Measurements from ENCODE around the gene SEMA6A. TPM values are rescaled to one million over a fixed set of nuclear protein-coding genes. Genes with fewer than 3 reads are reported as not detected.

Gene SEMA6A
- total RNA-seq, 2 experiments from 2014 or later, result not detected

DNA sequence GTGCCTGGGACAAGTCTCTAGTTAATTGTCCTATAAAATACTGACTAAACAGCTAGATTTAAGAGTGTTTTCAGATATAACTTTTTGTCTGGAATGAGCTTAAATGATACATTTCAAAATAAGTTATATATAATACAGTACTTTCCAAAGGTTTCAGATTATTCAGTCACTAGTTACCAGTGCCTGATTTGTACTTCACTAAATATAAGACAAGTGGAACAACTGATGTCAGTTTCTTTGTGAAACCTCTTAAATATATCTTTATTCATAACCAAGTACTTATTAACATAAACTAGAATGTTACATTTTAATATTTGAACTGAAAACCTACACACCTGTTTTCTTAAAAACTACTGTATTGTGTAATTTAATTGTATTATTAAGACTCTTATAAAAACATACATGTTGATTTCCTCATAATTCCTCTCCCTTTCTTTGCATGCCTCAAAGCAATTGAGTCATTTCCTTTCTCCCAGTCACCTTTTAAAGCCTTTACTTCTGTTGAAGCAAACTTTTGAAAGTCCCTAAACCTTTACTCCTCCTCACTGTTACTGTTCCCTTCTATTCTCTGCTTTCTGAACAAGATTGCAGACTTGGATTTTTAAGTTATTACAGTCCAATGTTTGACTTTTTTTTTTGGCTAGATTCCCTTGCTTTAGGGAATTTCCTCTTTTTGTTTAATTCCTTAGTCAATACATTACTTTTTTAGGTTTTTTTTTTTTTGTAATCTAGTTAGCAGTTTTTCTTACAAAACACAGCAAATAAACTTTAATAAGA, 8.7 kb upstream of the SEMA6A start:
- intact Hi-C loops (cut with micrococcal nuclease), result no loop called here
- Mint-ChIP-seq H3K9me3 (no peaks in the 10 kb centered on the region), H3K27me3 (peaks cover 36% of the 10 kb centered on the region), H3K4me1 (ENCODE audit: low read depth) (peaks cover 4% of the 10 kb centered on the region), H3K4me3 (no peak overlapping the region), H3K27ac (no peak overlapping the region), H3K36me3 (ENCODE audit: low read depth) (no peaks in the 10 kb centered on the region)
- ATAC-seq, result no peak
- TF ChIP-seq, protein P1, sequence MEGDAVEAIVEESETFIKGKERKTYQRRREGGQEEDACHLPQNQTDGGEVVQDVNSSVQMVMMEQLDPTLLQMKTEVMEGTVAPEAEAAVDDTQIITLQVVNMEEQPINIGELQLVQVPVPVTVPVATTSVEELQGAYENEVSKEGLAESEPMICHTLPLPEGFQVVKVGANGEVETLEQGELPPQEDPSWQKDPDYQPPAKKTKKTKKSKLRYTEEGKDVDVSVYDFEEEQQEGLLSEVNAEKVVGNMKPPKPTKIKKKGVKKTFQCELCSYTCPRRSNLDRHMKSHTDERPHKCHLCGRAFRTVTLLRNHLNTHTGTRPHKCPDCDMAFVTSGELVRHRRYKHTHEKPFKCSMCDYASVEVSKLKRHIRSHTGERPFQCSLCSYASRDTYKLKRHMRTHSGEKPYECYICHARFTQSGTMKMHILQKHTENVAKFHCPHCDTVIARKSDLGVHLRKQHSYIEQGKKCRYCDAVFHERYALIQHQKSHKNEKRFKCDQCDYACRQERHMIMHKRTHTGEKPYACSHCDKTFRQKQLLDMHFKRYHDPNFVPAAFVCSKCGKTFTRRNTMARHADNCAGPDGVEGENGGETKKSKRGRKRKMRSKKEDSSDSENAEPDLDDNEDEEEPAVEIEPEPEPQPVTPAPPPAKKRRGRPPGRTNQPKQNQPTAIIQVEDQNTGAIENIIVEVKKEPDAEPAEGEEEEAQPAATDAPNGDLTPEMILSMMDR (IDR thresholded peaks at IDR 0.05), result no peak
- DNase-seq, result no peak
- ChIA-PET CTCF (no interaction called here), POLR2A (no interaction called here)

DNA sequence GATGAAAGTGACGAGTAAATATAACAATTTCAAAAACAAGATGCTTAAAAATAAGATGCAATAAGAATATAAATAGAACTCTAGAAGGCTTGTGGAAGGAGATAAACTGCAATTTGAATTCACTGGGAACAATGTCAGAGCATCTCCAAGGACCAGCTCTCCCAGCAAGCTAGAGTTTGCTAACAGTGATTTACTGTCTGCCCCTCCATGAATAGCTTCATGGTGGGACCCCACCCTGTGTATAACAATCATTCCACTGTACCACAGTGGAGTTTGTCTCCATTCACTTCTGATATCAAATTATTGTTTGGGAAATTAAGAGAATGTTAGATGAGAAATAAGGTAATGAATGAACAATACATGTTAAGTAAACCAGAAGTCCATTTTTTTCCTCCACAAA, 7.3 kb upstream of the SEMA6A start:
- no peak for ATAC-seq
- DNase-seq, result no peak
- POLR2A ChIA-PET, result no interaction called here
- peaks cover 44% of the 10 kb centered on the region for H3K27me3 Mint-ChIP-seq
- peaks cover 8% of the 10 kb centered on the region for H3K4me1 Mint-ChIP-seq (ENCODE audit: low read depth)
- no peaks in the 10 kb centered on the region for H3K36me3 Mint-ChIP-seq (ENCODE audit: low read depth)
- CTCF ChIA-PET, result no interaction called here
- no peak overlapping the region for H3K4me3 Mint-ChIP-seq
- no peak overlapping the region for H3K27ac Mint-ChIP-seq
- intact Hi-C loops (cut with micrococcal nuclease), result no loop called here
- no peaks in the 10 kb centered on the region for H3K9me3 Mint-ChIP-seq
- TF ChIP-seq, protein P1 (IDR thresholded peaks at IDR 0.05), result no peak

DNA sequence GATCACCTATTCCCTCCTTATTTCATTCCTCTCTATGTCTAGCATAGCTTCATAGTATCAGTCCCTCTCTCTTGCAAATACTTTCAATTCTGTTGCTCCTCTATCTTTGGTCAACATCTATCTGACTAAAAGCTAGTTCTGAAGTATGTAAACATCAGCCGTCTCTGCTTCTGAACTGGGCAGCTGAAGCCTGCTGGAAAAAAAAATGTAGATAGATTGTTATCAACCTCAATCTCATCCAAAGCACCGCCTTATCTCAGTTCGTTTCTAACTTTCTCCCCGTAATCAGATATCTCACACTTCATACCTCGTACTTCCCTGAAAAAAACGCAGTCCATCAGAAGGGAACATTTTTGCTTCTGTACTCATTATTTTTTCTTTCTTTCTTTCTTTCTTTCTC, 4.5 kb upstream of the SEMA6A start:
- ChIA-PET CTCF (interaction anchor here (0.7 kb wide), 1 partner anchor 116 kb away, joined by 3 read pairs; no protein-coding TSS in a partner anchor), POLR2A (no interaction called here)
- peaks cover 55% of the 10 kb centered on the region for H3K27me3 Mint-ChIP-seq
- H3K9me3 Mint-ChIP-seq, result no peaks in the 10 kb centered on the region
- DNase-seq, result no peak
- H3K4me1 Mint-ChIP-seq (ENCODE audit: low read depth), result peaks cover 25% of the 10 kb centered on the region
- no peak for ATAC-seq
- TF ChIP-seq, protein P1 (IDR thresholded peaks at IDR 0.05), result no peak
- intact Hi-C loops (cut with micrococcal nuclease), result loop anchor here (5.0 kb wide), 1 partner anchor 368 kb away; no protein-coding TSS in a partner anchor
- no peak overlapping the region for H3K4me3 Mint-ChIP-seq
- no peak overlapping the region for H3K27ac Mint-ChIP-seq
- no peaks in the 10 kb centered on the region for H3K36me3 Mint-ChIP-seq (ENCODE audit: low read depth)

DNA sequence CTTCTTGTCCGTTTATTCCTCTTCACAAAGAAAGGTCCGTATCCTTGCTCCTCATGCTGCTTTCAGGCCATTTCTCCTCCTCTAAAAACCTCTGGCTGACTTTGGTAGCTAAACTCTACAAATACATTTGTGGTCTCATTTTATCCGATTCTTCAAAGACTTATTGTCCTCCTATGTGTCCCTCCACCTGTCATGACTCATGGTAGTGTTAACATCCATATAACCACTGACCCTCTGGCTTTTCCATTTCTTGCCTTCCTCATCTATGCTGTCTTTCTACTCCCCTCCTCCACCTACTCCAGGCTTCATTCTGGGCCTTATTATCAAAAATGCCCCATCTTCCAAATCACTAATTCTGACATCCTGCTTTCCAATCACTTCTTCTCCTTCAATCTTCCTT, 4.1 kb upstream of the SEMA6A start:
- CTCF ChIA-PET, result interaction anchor here (0.7 kb wide), 1 partner anchor 115 kb away, joined by 3 read pairs; no protein-coding TSS in a partner anchor
- peaks cover 54% of the 10 kb centered on the region for H3K27me3 Mint-ChIP-seq

More for the DNA sequence above, 4.1 kb upstream of the SEMA6A start:
- ATAC-seq (no peak), DNase-seq (no peak)
- Mint-ChIP-seq H3K27ac (no peak overlapping the region), H3K4me3 (no peak overlapping the region), H3K4me1 (ENCODE audit: low read depth) (peaks cover 24% of the 10 kb centered on the region), H3K9me3 (no peaks in the 10 kb centered on the region), H3K36me3 (ENCODE audit: low read depth) (no peaks in the 10 kb centered on the region)
- TF ChIP-seq, protein P1 (IDR thresholded peaks at IDR 0.05), result no peak
- intact Hi-C loops (cut with micrococcal nuclease), result loop anchor here (5.0 kb wide), 1 partner anchor 369 kb away; no protein-coding TSS in a partner anchor
- POLR2A ChIA-PET, result no interaction called here
